Measurements from ENCODE around the gene PTPRJ. TPM values are rescaled to one million over a fixed set of nuclear protein-coding genes. Genes with fewer than 3 reads are reported as not detected.

PTPRJ gene
- polyA plus RNA-seq, 3 donors, result 10.0 to 36.4 (median 14.6) TPM

DNA sequence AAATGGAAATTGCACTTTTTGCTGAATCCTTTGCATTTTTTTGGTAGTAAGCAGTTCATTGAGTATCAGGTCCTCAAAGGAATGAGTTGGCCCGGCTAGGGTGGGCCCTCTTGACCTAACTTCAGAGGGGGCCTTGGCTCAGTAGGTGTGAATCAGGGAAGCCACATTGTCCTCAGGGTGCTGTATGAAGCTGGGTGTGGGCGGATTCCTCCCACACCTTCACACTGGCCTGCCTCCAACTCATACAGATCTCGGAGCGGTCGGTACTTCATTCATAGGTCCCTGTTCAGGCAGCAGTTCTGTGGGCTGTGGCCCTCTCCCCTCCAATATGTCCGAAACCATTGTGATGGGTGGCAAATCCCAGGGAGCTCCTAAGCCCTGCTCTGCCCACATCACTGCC lies 188.9 kb downstream of the PTPRJ start:
- peak overlapping the region in 1 of 7 donors; percentile 42 for H3K27ac Mint-ChIP-seq

GRCh38 chr11:48169717-48170116 lies 189.4 kb downstream of the PTPRJ start:
- peaks cover 42 to 46% of the 10 kb centered on the region in 2 donors for H3K36me3 ChIP-seq (replicated peaks in 1 of 2; ENCODE audit: control insufficient read depth in 1 of 2, insufficient read depth in 2 of 2, low read length in 2 of 2)
- no peak overlapping the region for H3K4me3 Mint-ChIP-seq
- intact Hi-C loops (cut with micrococcal nuclease), result no loop called here
- peaks cover 0 to 3% (median 0%) of the 10 kb centered on the region in 3 donors for H3K27me3 Mint-ChIP-seq (ENCODE audit: low read depth in 3 of 3)
- no peak for TF ChIP-seq CTCF (IDR thresholded peaks at IDR 0.05)
- H3K9ac ChIP-seq (ENCODE audit: insufficient read depth, low read length, poor library complexity, severe bottlenecking), result no peak overlapping the region
- no peak overlapping the region for H2AFZ ChIP-seq (ENCODE audit: insufficient read depth, low read depth, low read length, poor library complexity, severe bottlenecking)
- H3K27ac ChIP-seq (ENCODE audit: low read depth in 1 of 2, low read length in 2 of 2), result peak overlapping the region in 1 of 2 donors; percentile 64
- no peaks in the 10 kb centered on the region for H3K27me3 ChIP-seq (ENCODE audit: control insufficient read depth in 2 of 2, insufficient read depth in 2 of 2, low read length in 2 of 2)
- H4K20me1 ChIP-seq (ENCODE audit: insufficient read depth, low read length), result peaks cover 56% of the 10 kb centered on the region
- peaks cover 46 to 62% of the 10 kb centered on the region in 2 donors for H3K36me3 Mint-ChIP-seq
- H3K27ac Mint-ChIP-seq, result peak overlapping the region in 3 of 7 donors; percentile 55 to 78 (median 74)
- no peaks in the 10 kb centered on the region for H3K79me2 ChIP-seq (ENCODE audit: insufficient read depth, low read length)
- peaks cover 31% of the 10 kb centered on the region for H3K4me1 Mint-ChIP-seq
- no peak overlapping the region for H3K4me3 ChIP-seq (replicated peaks in 1 of 3; ENCODE audit: low read depth in 2 of 3, low read length in 3 of 3)
- H3K9me3 Mint-ChIP-seq, result peaks cover 0 to 2% (median 0%) of the 10 kb centered on the region in 7 donors
- H3K4me1 ChIP-seq (ENCODE audit: control insufficient read depth in 1 of 2, insufficient read depth in 2 of 2, low read length in 2 of 2), result peaks cover 22 to 25% of the 10 kb centered on the region in 2 donors
- no peaks in the 10 kb centered on the region for H3K9me3 ChIP-seq (replicated peaks in 1 of 2; ENCODE audit: control insufficient read depth in 1 of 2, insufficient read depth in 1 of 2, low read length in 2 of 2)
- no peak overlapping the region for H3K4me2 ChIP-seq (replicated peaks; ENCODE audit: extremely low read depth, low read length, poor library complexity, severe bottlenecking)
- no peak for DNase-seq
- 84% methylated on average over 7 of the region's 7 CpGs for WGBS (ENCODE audit: insufficient coverage)

More for the DNA sequence above, 188.9 kb downstream of the PTPRJ start:
- peaks cover 31% of the 10 kb centered on the region for H3K4me1 Mint-ChIP-seq
- H3K4me1 ChIP-seq (ENCODE audit: control insufficient read depth in 1 of 2, insufficient read depth in 2 of 2, low read length in 2 of 2), result peaks cover 22 to 25% of the 10 kb centered on the region in 2 donors
- no peaks in the 10 kb centered on the region for H3K79me2 ChIP-seq (ENCODE audit: insufficient read depth, low read length)
- no peak overlapping the region for H3K27ac ChIP-seq (ENCODE audit: low read depth in 1 of 2, low read length in 2 of 2)
- peaks cover 49 to 67% of the 10 kb centered on the region in 2 donors for H3K36me3 Mint-ChIP-seq
- H3K4me2 ChIP-seq (replicated peaks; ENCODE audit: extremely low read depth, low read length, poor library complexity, severe bottlenecking), result no peak overlapping the region
- intact Hi-C loops (cut with micrococcal nuclease), result no loop called here
- H3K4me3 Mint-ChIP-seq, result no peak overlapping the region
- H3K9me3 Mint-ChIP-seq, result peaks cover 0 to 2% (median 0%) of the 10 kb centered on the region in 7 donors
- H3K9ac ChIP-seq (ENCODE audit: insufficient read depth, low read length, poor library complexity, severe bottlenecking), result no peak overlapping the region
- no peaks in the 10 kb centered on the region for H3K9me3 ChIP-seq (replicated peaks in 1 of 2; ENCODE audit: control insufficient read depth in 1 of 2, insufficient read depth in 1 of 2, low read length in 2 of 2)
- WGBS (ENCODE audit: insufficient coverage), result 100% methylated on average over 3 of the region's 6 CpGs
- TF ChIP-seq CTCF (IDR thresholded peaks at IDR 0.05), result no peak
- no peak for DNase-seq
- H4K20me1 ChIP-seq (ENCODE audit: insufficient read depth, low read length), result peaks cover 59% of the 10 kb centered on the region
- no peak overlapping the region for H2AFZ ChIP-seq (ENCODE audit: insufficient read depth, low read depth, low read length, poor library complexity, severe bottlenecking)
- no peaks in the 10 kb centered on the region for H3K27me3 ChIP-seq (ENCODE audit: control insufficient read depth in 2 of 2, insufficient read depth in 2 of 2, low read length in 2 of 2)
- peaks cover 0 to 3% (median 0%) of the 10 kb centered on the region in 3 donors for H3K27me3 Mint-ChIP-seq (ENCODE audit: low read depth in 3 of 3)
- peaks cover 47 to 50% of the 10 kb centered on the region in 2 donors for H3K36me3 ChIP-seq (replicated peaks in 1 of 2; ENCODE audit: control insufficient read depth in 1 of 2, insufficient read depth in 2 of 2, low read length in 2 of 2)
- H3K4me3 ChIP-seq (replicated peaks in 1 of 3; ENCODE audit: low read depth in 2 of 3, low read length in 3 of 3), result no peak overlapping the region
